Measurements from ENCODE around the gene MRPL20. TPM values are rescaled to one million over a fixed set of nuclear protein-coding genes. Genes with fewer than 3 reads are reported as not detected.

The MRPL20 gene
- total and polyA plus RNA-seq, 8 donors, result 53.9 to 187 (median 111) TPM

DNA sequence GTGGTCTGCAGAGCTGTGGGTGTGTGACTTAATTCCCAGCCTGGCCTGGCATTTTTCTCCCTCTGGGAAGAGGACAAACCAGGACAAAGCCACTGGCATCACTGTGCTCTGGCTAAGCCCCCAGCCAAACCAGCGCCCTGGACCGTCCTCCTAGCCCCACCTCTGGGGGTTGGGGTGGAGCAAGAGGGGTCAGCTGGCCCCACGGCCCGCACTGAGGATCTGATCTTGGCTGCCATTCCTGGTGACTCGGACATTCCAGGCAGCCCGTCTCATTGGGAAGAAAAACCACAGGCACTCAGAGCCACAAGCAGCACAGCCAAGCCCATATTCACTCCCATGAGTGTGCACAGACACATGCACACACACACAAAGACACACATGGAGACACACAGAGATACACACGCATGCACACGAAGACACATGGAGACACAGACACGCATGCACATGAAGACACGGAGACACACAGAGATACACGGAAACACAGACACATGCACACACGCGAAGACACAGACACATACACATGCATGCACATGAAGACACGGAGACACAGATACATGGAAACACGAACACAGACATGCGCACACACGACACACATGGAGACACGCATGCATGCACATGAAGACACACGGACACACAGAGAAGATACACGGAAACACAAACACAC is 46.5 kb downstream of the MRPL20 start:
- no peak overlapping the region for H3K4me3 ChIP-seq
- H3K36me3 ChIP-seq, result no peaks in the 10 kb centered on the region
- peak overlapping the region; percentile 30 to 89 (median 85) for H3K27ac ChIP-seq
- H3K4me1 ChIP-seq, result peaks cover 34 to 64% (median 52%) of the 10 kb centered on the region in 4 donors
- H3K27me3 ChIP-seq, result peaks cover 0 to 50% (median 19%) of the 10 kb centered on the region in 3 donors
- H3K9me3 ChIP-seq, result no peaks in the 10 kb centered on the region
- intact Hi-C loops (cut with DNase I; ENCODE audit: low total_unique reads), result no loop called here
- 64 to 69% (median 65%) methylated on average over 19 to 20 of the region's 20 CpGs for WGBS, 5 donors
- DNase-seq, result peak in 1 of 2 donors; percentile 68
- TF ChIP-seq, protein P1, sequence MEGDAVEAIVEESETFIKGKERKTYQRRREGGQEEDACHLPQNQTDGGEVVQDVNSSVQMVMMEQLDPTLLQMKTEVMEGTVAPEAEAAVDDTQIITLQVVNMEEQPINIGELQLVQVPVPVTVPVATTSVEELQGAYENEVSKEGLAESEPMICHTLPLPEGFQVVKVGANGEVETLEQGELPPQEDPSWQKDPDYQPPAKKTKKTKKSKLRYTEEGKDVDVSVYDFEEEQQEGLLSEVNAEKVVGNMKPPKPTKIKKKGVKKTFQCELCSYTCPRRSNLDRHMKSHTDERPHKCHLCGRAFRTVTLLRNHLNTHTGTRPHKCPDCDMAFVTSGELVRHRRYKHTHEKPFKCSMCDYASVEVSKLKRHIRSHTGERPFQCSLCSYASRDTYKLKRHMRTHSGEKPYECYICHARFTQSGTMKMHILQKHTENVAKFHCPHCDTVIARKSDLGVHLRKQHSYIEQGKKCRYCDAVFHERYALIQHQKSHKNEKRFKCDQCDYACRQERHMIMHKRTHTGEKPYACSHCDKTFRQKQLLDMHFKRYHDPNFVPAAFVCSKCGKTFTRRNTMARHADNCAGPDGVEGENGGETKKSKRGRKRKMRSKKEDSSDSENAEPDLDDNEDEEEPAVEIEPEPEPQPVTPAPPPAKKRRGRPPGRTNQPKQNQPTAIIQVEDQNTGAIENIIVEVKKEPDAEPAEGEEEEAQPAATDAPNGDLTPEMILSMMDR (IDR thresholded peaks at IDR 0.05), result no peak
- TF ChIP-seq EP300 (IDR thresholded peaks at IDR 0.05) (no peak), POLR2AphosphoS5 (IDR thresholded peaks at IDR 0.05) (peak in 1 of 3 donors; percentile 57), POLR2A (IDR thresholded peaks at IDR 0.05) (no peak)

DNA sequence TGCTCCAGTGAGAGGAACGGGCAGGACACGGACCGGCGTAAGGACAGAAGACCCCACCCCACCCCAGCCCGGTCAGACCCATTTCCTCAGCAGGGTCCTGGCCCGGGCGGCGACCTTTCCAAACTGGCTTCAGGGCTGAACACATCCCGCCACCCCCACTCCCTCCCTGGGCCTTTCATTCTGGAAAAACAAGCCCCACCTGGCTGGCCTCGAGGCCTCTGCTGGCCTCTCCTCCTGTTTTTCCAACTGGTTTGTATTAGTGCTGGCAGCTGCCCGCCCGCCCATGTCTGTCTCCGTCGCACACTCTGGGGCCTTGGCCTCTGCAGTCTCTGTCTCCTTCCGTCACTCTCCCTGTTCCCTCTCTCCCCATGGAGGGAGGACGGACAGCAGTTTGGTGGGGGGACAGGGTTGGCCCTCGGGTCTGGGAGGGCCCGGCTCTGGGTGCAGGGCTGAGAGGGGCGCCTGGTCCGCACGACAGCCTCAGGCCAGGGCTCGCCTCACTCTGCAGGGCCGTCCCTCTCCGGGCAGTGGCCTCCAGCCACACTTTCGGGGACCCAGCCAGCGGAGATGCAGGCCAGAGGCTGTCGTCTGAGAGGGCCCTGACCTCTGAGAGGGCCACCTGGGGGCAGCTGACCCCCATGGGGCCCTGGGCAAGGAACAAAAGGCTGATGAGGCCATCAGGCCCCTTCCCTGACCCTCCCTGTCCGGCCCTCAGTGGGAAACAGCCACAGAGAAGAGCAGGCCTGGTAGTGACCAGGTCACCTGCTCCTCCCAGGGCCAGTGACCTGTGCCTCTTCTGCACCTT is 47.2 kb downstream of the MRPL20 start:
- TF ChIP-seq EP300 (IDR thresholded peaks at IDR 0.05), result no peak
- TF ChIP-seq, protein P1 (IDR thresholded peaks at IDR 0.05), result no peak
- TF ChIP-seq POLR2AphosphoS5 (IDR thresholded peaks at IDR 0.05), result no peak
- TF ChIP-seq POLR2A (IDR thresholded peaks at IDR 0.05), result no peak
- 44 to 64% (median 59%) methylated on average over 17 to 28 of the region's 28 CpGs for WGBS, 5 donors
- intact Hi-C loops (cut with DNase I; ENCODE audit: low total_unique reads), result no loop called here
- Histone ChIP-seq H3K36me3 (peaks cover 0 to 1% (median 0%) of the 10 kb centered on the region in 4 donors), H3K9me3 (no peaks in the 10 kb centered on the region), H3K27ac (peak overlapping the region; percentile 30 to 89 (median 85)), H3K27me3 (peaks cover 0 to 57% (median 27%) of the 10 kb centered on the region in 3 donors), H3K4me3 (no peak overlapping the region), H3K4me1 (peaks cover 42 to 71% (median 60%) of the 10 kb centered on the region in 4 donors)
- DNase-seq, result peak in 1 of 2 donors; percentile 73

DNA sequence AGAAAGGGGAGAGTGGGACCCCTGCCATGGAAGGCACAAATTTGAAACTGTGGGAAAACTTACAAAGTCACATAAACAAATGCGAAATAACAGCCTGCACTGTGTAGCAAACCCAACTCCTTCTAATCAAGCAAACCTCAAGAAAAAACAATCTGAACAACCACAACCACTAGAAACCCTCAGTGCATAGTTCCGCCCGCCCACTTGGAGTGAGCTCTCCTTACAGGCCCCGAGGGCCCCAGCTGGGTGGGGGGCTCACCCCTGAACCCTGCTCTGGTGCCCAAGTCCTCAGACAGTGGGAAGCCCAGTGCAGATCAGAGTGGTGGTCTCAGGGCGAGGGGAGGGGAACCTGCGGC is 47.8 kb downstream of the MRPL20 start:
- Histone ChIP-seq H3K27ac (peak overlapping the region; percentile 30 to 89 (median 85)), H3K9me3 (no peaks in the 10 kb centered on the region), H3K4me3 (no peak overlapping the region), H3K27me3 (peaks cover 0 to 63% (median 33%) of the 10 kb centered on the region in 3 donors), H3K4me1 (peaks cover 47 to 77% (median 66%) of the 10 kb centered on the region in 4 donors), H3K36me3 (peaks cover 0 to 7% (median 2%) of the 10 kb centered on the region in 4 donors)
- intact Hi-C loops (cut with DNase I; ENCODE audit: low total_unique reads), result no loop called here
- WGBS, 5 donors, result 49 to 64% (median 56%) methylated on average over 6 of the region's 6 CpGs
- peak in 1 of 2 donors; percentile 55 for DNase-seq
- TF ChIP-seq POLR2AphosphoS5 (IDR thresholded peaks at IDR 0.05), result no peak
- TF ChIP-seq, protein P1 (IDR thresholded peaks at IDR 0.05), result no peak
- no peak for TF ChIP-seq POLR2A (IDR thresholded peaks at IDR 0.05)
- no peak for TF ChIP-seq EP300 (IDR thresholded peaks at IDR 0.05)

DNA sequence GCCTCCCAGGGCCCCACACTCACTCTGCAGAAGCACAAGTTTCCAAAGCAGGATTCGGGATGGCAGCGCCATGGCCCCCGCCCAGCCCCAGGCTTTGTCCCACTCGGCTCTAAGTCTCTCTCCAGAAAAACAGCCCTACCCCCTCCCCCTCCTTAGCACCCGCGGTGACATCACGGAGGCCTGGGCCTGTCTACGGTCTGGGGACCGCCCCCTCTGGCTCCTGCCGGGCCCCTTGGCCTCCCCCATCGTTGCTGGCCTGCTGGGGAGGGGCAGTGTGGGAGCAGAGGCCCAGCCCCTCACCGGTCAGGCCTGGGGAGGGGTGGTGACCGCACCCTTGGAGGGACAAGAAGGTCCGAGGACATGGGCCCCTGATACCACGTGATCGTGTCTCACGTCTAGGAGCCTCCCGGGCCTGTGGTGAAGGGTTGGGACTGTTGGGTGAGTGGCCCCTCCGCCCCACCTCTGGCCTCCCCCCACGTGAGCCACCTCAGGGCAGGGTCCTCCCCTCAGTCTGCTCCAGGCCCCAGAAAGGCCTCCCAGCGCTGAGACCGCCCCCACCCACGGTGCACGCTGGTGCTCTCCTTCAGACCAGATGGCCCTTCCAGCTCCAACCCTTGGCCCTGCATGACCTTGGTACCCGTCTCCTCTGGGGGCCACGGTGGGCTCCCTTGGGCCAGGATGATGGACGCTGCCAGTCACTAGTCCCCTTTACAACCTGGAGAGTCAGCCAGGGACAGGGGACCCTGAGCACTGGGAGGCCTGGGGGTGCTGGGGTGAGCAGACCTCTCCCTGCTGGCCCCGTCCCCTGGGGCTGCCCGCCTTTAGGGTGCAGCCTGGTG is 48.4 kb downstream of the MRPL20 start, which contains the start of gene MXRA8:
TSS of gene MXRA8 (minus strand) at position 123 of the 839 bp plus-strand sequence. CDS start at position 72, 51 bp downstream.
- H3K36me3 ChIP-seq, result peaks cover 0 to 13% (median 4%) of the 10 kb centered on the region in 4 donors
- intact Hi-C loops (cut with DNase I; ENCODE audit: low total_unique reads), result no loop called here
- DNase-seq, result peak in 1 of 2 donors; percentile 93
- no peak for TF ChIP-seq EP300 (IDR thresholded peaks at IDR 0.05)
- TF ChIP-seq POLR2AphosphoS5 (IDR thresholded peaks at IDR 0.05), result peak in 1 of 3 donors; percentile 23
- H3K27ac ChIP-seq, result peak within 1 kb of the TSS; percentile 77 to 89 (median 85)
- H3K4me3 ChIP-seq, result peak within 1 kb of the TSS; percentile 46 to 52 (median 50)
- 15 to 27% (median 22%) methylated on average over 14 to 29 of the region's 29 CpGs for WGBS, 5 donors
- H3K27me3 ChIP-seq, result peaks cover 0 to 70% (median 39%) of the 10 kb centered on the region in 3 donors
- H3K9me3 ChIP-seq, result no peaks in the 10 kb centered on the region
- peaks cover 54 to 84% (median 72%) of the 10 kb centered on the region in 4 donors for H3K4me1 ChIP-seq
